NCI-H1694 treated with DMSO at 0.1 percent for 48 hours (cell line): ENCODE data around the gene OR6C6.
"Not testable (repeated sequence)": the region's sequence is repeated elsewhere in the genome, so short reads cannot be mapped to it uniquely, and the experiment has no call there.

Experiments
- DNase-seq: peaks from one replicate; lab custom pipeline; 2025; lab: John Stamatoyannopoulos, UW

OR6C6 gene

DNA sequence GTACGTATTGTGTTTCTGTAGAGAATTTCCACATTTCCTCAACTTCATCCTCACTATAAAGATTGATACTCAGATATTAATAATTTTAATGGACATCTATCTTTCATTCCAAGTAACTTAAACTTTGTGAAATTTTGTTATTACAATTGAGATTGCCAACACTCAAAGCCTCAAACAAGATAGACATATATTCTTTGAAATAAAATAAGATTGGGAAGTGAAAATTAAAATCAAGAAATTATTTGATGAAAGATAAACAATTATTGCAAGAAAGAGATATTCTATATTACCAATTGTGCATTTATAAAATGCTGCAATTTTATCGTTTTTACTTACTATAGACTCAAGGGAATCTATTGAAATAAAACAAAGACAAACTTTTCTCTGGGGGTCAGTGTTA, at the start of gene OR6C6:
Gene OR6C6, minus strand, starts transcription at position 101 of the 400 bp plus-strand sequence. CDS start 1,337 bp downstream, outside the sequence.
- DNase-seq, result no peak

DNA sequence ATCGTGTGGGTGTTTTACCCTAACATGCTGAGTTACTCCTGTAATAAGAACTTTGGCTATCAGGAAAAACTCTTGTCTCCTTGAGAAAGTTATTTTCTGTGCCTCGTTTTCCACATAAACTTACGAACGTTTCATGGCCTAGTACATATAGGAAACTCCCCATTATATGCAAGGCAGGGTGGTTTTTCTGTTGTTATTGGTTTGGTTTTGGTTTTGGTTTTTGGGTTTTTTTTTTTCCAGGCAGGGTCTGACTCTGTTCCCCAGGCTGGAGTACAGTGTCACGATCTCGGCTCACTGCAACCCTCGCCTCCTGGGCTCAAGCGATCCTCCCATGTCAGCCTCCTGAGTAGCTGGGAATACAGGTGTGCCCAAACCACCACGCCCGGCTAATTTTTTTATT, 39.6 kb upstream of the OR6C6 start:
- DNase-seq, result no peak

DNA sequence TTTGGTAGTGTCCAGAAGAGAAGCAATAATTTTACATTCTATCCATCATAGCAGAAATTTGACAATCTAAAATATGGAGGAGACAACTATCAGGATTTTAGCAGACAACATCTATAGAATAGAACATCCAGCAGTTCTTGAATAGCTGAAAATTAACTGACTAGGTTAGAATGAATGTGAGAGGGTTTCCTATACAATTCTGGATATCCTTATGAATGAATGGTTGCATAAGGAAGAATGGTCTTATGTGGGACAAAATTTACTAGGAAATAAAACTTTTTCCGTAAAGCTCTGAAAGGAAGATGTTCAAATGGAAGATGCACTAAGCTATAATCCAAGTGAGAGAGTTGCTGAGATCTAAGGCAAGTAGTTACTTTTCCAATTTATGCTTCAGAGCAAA, 34.1 kb upstream of the OR6C6 start, which contains the start of gene OR6C3:
Gene OR6C3, plus strand, starts transcription at position 301 of the 400 bp plus-strand sequence. CDS start 955 bp downstream, outside the sequence.
- DNase-seq, result no peak

DNA sequence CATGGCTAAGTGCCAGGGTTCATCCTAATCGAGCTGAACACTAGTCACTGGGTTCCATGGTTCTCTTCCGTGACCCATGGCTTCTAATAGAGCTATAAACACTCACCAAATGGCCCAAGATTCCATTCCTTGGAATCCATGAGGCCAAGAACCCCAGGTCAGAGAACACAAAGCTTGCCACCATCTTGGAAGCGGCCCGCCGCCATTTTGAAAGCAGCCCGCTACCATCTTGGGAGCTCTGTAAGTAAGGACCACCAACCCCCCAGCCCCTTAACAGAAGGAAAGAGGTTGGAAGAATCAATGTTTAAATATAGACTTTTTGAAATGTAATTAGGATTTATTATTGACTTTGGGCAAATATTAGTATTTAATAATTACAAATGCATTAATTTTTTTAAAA, 29.4 kb upstream of the OR6C6 start:
- DNase-seq, result not testable (repeated sequence)

DNA sequence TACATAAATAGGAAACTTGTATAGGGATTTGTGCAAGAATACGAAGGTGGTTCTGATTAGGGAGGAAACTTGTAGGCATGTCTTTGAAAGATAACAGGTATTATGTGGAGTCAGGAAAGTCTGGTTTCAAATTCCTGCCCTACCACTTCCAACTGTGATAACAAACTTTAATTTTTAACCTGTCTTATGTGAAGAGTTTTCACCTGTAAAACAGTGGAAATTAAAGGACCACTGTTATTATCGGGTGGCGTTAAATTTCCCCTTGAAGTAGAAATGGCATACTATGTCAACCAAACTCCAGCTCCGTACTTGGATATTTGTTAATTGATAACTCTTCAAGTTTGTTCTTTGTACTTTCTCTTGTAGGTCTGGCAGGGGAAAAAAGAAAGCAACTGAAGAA, 23.8 kb upstream of the OR6C6 start:
- DNase-seq, result no peak

DNA sequence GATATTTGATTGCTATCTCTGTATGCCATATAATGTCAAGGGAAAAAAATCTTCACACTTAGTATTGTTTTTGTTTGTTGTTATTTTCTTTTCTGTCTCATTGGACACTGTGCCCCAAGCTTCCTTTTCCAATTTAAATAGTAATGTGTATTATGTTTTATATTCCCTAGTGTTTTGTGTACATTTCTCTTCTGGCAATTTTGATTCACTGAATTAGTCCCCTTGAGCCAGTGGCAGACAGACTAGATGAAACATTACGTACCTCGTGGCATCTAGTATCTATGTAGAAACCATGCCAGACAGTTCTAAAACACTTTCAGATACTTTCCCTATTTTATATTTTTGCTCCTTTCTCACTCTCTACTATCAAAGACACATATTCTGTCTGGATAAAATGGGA, 17.7 kb upstream of the OR6C6 start, which contains the start of gene OR6C1:
Gene OR6C1, plus strand, starts transcription at position 301 of the 400 bp plus-strand sequence. CDS start 6,257 bp downstream, outside the sequence.
- no peak for DNase-seq

DNA sequence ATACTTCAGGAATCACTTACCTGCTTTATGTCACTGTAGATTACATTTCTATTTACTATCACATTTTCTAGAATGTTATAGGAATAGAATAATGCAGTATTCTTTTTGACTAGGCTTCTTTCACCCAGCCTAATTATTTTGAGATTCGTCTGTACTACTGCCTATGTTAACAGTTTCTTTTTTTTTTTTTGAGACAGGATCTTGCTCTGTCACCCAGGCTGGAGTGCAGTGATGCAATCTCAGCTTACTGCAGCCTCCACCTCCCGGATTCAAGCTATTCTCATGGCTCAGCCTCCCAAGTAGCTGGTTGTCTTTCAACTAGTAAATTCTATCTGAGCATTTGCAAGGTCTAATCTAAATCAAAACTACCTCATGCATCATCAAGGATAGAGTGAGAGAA, 6.4 kb downstream of the OR6C6 start:
- no peak for DNase-seq

DNA sequence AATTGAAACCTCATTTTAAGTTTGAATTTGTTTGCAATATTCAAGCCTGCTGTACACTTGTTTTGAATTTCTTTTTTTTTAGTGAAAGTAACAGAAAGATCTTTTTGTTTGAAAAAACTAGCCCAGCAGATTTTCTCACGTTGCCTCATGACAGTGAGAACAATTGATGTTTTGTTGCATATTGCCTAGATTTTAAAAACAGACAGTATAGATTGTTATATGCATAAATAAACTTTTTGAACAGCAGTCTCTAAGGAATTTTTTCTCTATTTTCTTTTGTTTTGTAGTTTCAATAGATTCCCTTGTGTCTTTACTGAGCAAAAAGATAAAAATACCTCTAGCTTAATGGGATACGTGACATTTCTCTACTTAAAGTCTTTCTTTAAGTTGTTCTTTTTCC, 15.4 kb downstream of the OR6C6 start:
- no peak for DNase-seq

DNA sequence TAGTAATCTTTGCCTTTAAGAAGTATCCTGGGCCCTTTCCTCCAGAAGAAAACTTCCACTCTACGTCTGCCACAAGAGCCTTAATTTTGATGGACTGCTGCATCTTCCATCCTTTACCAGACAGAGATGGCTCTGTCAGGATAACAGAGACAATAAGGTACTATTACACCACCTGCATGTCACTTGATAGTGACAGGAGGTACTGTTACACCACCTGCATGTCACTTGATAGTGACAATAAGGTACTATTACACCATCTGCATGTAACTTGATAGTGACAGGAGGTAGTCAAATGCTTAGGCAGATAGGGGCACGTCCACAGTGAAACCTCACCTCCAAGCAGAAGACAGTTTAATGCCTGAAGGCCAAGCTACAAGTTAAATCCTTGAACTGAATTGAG, 38.1 kb downstream of the OR6C6 start:
- no peak for DNase-seq

DNA sequence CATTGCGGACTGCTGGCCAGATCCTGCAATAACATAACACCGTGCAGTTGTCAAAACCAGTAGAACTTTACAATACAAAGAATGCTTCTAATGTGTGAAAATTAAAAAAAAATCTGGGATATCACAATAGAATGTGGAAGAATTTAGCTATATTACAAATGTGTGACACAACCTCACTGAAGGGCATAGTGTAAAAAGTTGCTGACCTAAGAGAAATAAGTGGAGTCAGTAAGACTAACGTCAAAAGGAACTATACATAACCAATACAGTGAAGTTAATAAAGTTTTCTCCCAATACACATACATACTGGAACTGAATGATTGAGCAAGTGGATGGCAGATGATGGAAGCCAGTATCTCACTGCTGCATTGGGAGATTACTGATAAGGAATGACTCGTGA, 39.5 kb downstream of the OR6C6 start:
- DNase-seq, result no peak

DNA sequence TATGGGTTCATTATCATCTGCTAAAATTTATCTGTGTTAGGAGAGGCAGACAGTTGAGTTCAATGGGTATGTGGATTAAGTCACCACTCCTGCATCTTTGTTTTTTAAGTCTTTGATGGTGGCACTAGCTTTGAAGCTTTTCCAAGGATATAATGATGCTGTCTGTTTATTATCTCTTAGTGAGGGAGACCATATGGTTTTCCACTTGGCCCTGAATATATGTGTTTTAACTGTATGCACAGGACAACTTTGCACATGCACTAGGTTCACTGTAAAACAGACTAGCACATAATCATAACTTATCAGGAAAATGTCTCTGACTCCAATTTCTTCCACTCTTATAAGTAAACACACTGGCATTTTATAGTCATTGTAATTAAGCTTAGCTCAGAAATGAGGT, 43.1 kb downstream of the OR6C6 start:
- no peak for DNase-seq

DNA sequence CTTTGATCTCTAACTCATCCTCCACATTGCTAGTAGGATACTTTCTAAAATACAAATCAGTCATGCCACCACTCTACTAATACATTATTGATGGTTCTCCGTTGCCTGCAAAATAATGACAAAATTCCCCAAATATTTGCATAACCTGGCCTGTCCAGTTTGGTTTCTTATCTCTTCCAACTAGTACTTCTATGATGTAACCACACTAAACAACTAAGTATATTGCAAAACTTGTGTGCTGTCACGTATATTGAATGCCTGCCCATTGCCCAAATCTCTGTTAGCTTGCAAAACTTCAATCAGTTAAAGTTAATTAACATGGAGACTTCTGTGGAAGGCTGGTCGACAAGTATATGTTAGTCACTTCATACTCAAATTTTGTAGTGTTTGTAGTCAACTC, 45.4 kb downstream of the OR6C6 start:
- no peak for DNase-seq

DNA sequence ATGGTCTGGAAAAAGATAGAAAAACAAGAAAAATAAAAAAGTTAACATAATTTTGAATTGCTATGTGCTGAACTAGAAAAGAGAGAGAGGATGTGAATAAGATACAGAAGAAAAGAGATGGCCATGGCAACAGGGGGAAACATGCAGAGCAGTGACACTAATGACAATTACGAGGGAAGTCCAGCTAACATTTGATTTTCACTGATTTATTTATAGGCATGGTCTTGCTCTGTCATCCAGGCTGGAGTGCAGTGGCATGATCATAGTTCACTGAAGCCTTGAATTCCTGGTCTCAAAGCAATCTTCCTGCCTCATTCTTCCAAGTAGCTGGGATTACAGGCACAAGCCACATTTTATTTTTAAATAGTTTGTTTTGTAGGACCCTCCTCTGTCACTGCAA, 50.2 kb downstream of the OR6C6 start:
- no peak for DNase-seq

DNA sequence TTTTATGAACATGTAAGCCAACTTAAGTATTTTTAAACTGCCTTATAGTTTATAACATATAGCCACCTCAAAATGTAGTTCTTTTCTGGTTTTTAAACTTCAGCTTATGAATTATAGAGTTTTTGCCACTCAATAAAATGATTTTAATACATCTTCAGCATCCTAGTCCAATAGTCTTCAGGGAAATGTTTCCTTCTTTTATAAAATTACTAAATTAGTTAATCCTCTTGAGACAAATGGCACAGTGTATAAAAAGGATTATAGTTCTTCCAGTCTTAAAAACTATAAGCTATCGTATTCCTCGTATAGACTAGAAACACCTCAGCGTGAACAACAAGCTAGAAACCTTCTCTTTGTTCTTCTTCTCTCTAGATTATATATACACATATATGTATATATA, 52.1 kb downstream of the OR6C6 start, which contains the start of gene OR6C74:
Gene OR6C74, plus strand, starts transcription at position 301 of the 400 bp plus-strand sequence. CDS start 2,679 bp downstream, outside the sequence.
- no peak for DNase-seq
